COLO668 (cell line): Measurements from ENCODE around the gene CHST7.

Experiments
- DNase-seq: peaks from one replicate; lab custom pipeline; 2025; ENCODE audit not compliant: unreplicated experiment; lab: John Stamatoyannopoulos, UW

Gene CHST7

DNA sequence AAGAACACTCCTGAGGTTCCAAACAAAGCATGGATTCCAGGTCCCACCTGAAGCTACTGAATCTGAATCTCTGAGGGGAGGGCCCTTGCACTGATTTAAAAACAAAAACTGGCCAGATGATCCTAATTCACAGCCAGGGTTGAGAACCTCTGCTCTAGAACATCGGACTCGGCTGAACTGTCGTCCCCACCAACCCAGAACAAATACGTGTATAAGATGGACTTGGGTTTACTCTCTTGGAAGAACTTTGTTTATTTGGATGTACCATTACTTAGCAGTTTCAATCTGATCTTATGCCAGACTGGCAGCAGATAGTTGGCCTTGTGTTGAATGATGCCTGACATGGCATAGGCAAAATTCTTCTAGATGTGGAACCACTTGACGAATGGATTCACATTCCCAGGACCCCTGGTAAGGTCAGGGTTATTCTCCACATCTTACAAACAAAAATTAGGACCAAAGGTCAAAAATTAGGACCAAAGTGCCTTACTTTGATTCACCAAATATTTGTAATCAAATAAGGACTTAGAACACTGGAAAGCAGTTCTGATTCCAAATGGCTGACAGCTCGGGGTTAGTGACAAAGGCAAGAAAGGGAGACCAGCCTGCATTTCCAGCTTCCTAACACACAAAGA is 29.0 kb downstream of the CHST7 start:
- no peak for DNase-seq

DNA sequence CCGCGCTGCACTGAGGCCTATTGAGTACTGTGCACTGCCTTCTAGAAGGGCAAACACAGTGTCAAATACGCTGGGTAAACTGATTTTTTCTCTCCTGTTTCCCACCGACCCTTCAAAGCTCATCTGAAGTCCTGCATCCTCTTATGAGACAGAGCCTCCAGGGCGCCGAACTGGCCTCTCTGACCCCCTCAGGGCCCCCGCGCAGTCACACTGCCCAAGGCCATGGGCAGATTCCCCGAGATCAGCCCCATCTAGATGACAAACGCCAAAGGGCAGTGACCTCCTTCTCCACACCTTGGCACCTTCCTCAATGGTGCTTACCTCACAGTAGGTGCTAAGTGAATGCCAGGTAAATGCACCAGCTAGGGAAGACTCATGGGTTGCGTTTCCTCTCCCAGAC is 34.4 kb downstream of the CHST7 start:
- DNase-seq = no peak

DNA sequence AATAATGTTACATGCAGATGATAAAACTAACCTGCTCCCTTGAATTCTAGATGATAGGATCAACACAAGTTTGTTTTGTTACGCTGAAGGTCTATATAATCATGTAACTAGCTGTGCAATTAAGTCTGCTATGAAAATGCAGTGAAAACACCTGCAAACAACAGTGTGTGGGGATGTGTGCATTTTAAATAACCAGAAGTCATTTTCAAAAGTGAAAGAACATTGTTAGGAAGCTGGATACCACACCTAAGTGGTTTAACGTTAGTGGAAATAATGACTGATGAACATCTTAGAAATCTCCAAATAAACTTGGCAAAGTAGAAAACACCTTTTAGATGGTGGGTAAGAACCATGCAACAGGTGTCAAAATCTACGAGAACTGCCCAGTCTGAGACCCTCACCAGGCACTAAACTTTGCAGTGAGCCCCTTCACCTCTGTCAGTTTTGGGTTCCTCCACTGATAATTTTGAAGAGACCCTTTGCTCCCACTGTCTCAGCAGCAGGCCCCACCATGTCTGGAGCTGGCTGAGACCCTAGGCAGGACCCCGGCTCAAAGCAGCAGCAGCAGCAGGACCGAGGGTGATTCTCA is 36.6 kb downstream of the CHST7 start:
- no peak for DNase-seq

DNA sequence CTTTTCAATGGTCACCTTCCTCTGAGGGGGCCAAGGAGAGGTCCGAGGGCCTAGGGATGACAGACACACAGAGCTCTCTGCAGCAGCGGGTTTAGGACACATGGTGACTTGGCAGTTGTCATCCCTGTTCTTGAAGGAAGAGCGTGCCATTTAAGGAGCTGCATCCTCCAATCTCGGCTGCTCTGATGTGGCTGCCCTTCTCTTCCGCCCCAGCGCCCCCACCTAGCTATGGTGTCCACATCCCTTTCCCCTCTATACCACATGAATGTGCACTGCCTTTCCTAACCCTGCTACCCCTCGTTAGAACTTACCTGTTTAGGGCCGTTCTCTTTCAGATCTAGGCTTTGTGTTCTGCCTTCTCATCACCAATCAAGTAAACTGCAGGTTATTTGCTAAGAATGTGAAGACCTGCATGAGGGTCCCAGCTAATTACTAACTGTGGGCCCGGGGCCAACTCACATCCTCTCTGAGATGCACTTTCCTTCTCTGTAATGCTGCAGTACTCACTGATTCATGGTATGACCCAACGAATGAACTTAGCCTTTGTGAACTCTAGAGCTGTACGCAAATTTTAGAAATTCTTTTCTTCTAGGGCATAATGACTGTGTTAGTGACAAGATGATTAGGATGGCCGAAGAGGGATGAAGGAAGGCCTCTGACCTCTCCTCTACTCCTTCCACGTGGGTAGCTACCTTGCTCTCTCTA is 38.2 kb downstream of the CHST7 start:
- DNase-seq = no peak

DNA sequence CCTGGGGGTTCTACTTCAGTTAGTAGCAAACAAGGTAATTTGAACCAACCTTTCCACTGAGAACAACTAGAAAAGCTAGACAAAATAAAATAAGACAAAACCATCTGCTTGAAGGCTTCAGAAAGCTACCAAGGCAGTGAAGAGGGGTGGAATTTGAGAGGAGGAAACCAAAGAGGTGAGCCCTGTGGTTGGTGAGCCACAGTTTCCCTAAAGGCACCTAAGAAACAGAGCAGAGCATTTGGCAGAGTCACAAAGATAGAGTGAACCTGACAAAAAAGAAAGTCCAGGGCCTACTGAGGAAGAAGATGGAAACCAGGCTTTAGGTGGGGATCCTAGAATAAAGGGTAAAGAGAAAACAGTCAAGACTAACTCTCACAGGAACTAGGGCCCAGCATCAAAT is 44.3 kb downstream of the CHST7 start:
- no peak for DNase-seq

DNA sequence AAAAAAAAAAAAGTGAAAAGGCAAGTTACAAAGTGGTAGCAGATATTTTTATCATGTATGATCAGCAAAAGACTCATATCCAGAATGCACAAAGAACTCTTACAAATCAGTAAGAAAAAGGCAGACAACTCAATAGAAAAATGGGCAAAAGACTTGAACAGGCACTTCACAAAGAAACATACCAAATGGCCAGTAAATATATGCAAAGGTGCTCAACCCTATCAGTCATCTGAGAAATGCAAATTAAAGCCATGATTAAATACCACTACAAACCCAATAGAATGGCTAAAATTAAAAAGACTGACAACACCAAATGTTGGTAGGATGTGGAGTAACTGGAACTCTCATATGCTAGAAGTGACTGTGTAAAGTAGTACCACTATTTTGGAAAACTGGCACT is 45.4 kb downstream of the CHST7 start:
- no peak for DNase-seq

DNA sequence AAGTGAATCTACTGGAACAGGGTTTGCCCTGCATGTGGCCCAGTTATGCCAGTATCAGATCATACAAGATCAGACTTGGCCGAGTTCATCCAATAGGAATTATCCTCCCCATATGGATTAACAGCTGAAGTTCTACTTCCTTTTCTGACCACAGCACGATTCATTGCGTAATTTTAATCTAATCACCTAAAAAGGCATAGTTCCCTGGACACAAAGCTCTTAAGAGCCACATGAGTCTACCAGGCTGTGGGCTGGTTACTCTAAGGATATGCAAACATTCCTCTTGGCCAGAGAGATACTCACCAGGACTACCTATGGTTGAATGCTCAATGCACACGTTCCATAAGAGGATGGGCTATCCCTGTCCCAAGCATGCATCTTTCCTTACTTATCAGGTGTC is 46.9 kb downstream of the CHST7 start:
- DNase-seq = no peak

DNA sequence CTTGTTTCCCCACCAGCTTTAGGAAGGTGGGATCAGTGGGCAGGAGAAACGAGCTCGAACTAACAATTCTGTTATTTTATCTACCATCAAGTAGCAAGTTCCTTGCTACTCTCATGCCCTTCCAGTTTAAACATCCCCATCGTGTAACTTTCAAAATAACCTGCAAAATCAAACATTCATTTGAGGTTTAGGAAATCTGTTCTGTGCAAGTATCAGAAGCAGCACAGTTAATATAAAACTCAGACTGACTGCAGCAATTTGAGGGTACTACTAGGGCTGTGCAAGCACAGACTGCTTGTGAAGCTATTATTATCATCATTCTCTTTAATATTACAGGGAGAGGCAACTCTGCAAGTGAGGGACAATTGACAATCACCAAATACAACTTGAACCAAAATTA is 48.0 kb downstream of the CHST7 start:
- no peak for DNase-seq

DNA sequence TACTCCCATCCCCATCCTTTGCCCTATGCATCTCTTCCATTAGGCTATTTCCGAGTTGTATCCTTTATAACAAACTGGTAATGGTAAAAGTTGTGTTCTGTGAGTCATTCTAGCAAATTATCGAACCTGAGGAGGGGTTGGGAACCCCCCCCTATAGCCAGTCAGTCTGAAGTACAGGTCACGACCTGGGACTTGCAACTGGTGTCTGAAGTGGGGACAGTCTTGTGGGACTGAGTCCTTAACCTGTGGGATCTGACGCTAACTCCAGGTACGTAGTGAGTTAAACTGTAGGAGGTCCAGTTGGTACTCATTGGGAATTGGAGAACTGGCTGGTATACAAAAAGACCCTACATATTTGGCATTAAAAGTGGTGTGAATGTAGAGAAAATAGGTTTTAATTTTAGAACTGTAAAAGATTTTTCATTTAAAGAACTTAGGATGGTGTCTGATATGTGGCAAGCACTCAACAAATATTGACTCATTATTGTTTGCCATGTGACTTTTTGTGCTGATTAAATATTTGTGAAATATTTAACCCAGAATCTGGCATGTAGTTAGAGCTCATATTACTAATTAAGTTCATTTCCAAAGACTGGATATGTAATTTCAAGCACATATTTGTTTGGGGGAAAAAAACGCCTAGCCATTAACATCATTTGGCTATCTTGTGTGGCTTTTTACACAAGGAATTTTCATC is 50.7 kb downstream of the CHST7 start:
- no peak for DNase-seq

DNA sequence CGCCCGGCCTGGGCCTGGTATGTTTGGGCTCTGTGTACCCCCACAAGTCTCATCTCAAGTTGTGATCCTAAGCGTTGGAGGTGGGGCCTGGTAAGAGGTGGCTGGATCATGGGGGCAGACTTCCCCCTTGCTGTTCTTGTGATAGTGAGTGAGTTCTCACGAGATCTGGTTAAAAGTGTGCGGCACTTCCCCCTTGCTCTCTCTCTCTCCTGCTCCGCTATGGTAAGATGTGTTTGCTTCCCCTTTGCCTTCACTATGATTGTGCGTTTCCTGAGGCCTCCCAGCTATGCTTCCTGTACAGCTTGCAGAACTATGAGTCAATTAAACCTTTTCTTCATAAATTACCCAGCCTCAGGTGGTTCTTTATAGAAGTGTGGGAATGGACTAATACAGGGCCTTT is 53.0 kb downstream of the CHST7 start:
- DNase-seq = no peak

DNA sequence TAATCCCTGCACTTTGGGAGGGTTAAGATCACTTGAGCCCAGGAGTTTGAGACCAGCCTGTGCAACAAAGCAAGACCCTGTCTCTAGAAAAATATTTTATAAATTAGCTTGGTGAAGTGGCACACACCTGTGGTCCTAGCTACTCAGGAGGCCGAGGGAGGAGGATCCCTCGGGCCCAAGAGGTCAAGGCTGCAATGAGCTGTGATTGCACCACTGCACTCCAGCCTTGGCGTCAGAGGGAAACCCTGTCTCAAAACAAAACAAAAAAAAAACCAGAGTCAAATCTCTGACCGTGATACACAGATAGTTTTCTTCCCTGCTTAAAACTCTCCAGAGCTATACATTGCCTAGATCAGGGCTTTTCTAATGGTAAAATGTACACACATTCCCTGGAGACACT is 53.5 kb downstream of the CHST7 start:
- no peak for DNase-seq

DNA sequence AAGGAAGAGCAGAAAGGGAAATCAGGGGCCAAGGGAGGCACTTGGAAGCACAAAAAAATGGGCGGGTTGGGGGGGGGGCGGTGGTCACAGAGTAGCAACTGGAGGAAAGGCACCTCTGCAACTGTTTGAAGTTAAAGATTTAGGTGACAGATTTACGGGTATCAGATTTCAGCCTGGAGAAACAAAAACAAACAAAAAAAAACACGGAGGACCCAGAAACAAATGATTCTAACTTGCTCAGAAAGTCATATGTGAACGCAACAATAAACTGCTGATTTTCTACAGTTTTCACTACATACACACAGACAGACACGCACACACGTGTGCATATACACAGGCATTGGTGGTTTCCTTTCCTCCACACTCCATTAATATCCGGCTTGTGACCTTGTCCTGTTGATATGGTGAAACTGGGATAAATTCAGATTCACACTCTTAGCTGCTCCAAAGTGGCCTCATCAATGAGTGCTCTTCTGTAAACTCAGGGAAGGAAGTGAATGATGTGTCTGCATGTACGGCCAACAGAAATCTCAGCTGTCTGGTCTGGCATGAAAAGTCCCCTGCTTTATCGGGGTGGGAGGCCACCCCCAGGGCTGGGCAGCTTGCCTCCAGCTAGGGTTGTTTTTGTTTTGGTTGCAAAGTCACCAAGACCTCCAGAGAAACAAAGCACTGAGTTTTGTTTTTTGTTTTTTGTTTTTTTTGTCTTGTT is 54.3 kb downstream of the CHST7 start:
- DNase-seq = no peak

DNA sequence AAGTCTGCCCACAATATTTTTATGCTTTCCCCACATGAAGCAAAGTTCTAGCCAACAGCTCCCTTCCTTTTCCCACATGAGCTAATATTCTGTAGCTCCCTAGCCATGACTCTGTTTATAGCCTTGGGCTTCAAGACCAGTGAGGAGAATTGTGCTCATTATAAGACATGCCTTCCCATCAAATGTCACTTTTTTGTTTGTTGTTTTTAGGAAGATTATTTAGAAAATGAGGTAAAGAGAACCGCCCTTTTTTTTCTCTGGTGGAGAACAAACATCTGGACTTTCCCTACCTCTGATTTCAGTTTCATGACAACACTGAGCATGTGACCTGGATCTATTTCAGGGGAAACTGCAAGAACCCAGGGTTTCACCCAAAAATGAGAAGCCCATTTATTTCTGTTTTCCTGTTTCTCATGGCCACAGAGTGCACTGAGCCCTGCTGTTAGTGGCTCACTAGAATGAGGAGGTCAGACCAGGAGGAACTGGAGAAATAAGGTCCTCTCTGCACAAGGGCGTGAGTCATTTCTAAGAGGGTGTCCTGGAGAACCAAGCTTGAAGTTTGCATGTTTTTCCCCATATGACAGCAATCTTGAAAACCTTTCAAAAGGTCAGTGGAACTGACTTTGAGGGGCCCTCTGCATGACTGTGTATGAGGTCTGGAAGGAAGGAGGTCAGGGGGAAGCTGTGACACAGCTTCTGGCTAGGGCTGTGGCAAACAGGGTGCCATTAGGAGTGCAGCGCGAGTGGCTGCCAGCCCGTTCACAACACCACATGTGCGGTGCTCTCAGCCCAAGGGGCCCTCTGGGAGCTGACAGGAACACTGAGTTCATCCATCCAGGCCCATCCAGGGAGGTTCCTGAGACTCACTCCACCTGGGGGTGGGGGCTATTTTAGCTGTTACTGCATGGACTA is 55.2 kb downstream of the CHST7 start:
- DNase-seq = no peak

DNA sequence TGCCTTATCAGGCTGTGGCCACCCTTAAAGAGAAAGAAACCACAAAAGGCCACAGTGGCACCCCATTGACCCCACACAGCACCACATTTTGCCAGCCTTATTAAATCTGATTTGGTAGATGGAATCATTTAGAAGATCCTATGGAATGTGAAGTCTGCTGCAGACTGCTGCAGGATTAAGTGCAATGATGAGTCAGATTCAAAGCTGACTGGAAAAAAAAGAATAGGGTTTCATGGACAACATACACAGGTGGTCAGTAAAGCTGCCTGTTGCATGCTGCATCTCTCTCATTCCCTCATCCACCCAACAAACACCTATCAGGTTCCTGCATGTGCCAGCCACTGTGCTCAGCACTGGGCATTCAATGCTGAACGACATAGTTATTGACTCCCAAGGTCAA is 56.6 kb downstream of the CHST7 start:
- no peak for DNase-seq

DNA sequence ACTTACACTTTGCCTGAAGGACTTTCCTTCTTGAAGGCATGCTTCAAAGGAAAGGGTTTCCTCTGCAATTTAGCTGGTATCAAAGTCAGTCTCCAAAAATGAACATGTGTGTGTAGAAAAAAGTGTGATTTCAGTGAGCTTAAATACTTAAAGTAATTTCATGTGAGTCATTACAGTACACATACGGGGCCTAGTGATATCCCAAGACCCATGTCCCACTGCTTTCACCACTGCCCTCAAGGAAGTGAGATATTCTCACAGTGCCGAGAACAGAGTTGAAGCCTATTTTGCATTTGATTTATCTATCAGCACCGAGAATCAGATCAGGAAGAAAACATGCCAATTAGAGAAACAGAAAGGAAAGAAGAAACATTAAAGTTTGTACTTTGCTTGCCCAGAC is 61.0 kb downstream of the CHST7 start:
- no peak for DNase-seq

DNA sequence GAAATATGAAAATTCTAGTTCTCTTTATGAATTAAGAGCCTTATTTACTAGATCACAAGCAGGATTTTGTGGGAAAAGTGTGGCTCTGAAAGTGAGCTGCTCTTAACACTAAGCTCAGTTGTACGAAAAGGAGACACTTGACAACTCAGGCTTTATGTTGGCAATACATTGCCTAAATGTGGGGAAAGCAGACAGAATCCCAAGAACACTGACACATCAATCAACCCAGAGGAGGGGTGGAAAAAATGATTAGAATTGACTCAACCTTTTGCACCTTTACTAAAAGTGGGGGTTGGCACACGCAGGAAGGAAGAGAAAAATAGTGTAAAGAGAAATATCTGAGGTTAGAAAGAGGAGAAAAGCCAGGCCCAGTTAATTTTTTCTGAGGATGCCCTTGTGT is 61.6 kb downstream of the CHST7 start:
- no peak for DNase-seq

DNA sequence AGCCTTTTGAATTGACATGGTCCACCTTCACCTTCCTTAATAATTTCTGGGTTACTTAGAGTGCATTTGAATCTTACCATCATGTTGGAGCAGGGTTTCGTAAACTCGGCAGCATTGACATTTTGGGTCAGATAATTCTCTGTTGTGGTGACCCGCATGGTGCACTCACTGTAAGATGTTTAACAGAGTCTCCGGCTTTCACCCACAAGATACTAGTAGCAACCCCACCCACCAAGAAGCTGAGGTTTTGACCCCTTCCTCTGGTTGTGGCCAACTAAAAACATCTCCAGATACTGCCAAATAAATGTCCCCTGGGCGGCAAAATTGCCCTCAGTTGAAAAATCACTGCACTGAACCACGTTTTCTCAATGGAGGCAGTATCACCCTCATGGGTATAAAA is 62.7 kb downstream of the CHST7 start:
- no peak for DNase-seq

DNA sequence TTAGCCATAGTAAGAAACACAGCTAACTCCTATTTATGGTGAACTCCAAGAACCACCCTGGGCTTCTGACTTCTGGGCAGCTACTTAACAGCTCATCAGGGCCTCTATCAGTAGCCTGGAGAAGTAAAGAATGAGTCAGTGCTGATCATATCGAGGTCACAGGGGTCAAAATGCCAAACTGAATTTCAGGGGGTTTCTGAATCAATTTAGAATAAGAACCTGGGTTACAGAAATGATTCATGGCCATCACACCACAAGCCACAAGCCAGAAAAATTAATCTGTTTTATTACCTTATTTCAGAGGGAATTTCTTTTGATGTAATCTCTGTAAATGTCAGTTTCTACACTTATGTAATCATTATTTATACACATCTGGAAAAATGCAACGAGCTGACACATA is 64.4 kb downstream of the CHST7 start:
- no peak for DNase-seq

DNA sequence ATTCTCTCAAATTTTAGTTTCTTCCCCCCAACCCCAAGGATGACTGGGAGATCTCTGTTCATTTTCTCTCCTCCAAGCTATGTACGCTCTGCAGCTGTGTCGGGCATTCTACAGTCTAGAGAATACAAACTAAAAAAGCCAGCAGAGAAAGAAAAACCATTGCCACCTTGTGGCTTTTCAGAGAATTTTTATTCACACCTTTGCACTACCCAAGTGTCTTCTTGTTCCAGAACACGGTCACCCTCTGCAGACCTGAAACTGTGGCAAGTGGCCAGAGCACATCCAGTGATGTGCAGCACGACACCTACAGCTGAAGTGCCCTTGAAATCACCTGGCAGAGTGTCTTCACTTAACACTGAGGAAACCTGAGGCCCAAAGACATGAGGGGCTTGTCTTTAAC is 68.6 kb downstream of the CHST7 start:
- no peak for DNase-seq

DNA sequence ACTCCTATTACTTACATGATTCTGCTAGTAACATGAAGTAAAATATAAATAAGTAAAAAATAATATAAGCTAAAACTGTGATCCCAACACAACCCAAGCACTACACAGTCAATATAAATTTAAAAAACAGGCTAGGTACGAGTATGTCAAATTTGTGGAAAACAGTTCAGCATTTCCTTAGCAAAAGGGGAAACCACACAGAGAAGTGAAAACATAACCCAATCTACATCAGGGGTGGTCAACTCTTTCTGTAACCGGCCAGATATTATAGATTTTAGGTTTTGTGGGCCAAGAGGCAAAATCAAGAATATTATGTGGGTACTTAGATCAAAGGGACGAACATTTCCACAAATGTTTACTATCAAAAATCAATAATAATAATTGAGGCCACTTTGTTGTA is 70.1 kb downstream of the CHST7 start:
- no peak for DNase-seq

DNA sequence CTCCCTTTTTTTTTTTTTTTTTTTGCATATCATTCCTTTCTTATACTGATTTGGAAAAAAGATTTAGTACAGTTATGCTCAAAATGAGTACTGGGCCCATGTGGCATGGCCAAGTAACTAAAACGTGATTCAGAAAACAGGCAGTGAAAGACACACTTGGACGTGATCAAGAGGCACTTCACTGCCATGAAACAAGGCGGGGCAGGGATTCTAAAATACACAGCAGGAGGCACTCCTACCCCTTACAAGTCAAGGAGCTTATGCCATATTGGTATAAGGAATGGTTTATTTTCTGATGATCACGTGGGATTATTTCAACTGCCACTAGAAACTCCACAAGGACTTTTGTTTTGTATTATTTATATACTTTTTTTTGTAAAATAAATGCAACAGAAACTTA is 72.0 kb downstream of the CHST7 start:
- DNase-seq = no peak
